ENCODE data around the gene NLE1.
"Not testable (repeated sequence)": the region's sequence is repeated elsewhere in the genome, so short reads cannot be mapped to it uniquely, and the experiment has no call there.

Gene NLE1

GRCh38 chr17:35119370-35120165 lies 22.5 kb downstream of the NLE1 start, which contains the start of gene RAD51D:
Gene RAD51D, minus strand, starts transcription at chr17:35119860. Its CDS starts 247 bp downstream, at chr17:35119613.
- Histone ChIP-seq H3K27ac (ENCODE audit: low read depth, low read length) (peak within 1 kb of the TSS; percentile 86), H3K9ac (ENCODE audit: low read length) (peak within 1 kb of the TSS; percentile 82), H3K9me3 (ENCODE audit: low read length) (no peaks in the 10 kb centered on the region), H3K4me1 (ENCODE audit: insufficient read depth, low read length) (peaks cover 11% of the 10 kb centered on the region), H3K27me3 (ENCODE audit: control insufficient read depth in 1 of 2, insufficient read depth in 2 of 2, low read length in 2 of 2) (no peaks in the 10 kb centered on the region), H3K4me3 (ENCODE audit: low read depth in 1 of 2, low read length in 2 of 2) (peak within 1 kb of the TSS; percentile 94), H3K36me3 (ENCODE audit: insufficient read depth, low read length) (no peaks in the 10 kb centered on the region)

GRCh38 chr17:35117984-35118383 lies 24.1 kb downstream of the NLE1 start:
- H3K36me3 ChIP-seq (ENCODE audit: insufficient read depth, low read length), result no peaks in the 10 kb centered on the region
- no peaks in the 10 kb centered on the region for H3K9me3 ChIP-seq (ENCODE audit: low read length)
- H3K4me3 ChIP-seq (ENCODE audit: low read depth in 1 of 2, low read length in 2 of 2), result no peak overlapping the region
- peaks cover 11% of the 10 kb centered on the region for H3K4me1 ChIP-seq (ENCODE audit: insufficient read depth, low read length)
- no peak overlapping the region for H3K27ac ChIP-seq (ENCODE audit: low read depth, low read length)
- H3K27me3 ChIP-seq (ENCODE audit: control insufficient read depth in 1 of 2, insufficient read depth in 2 of 2, low read length in 2 of 2), result no peaks in the 10 kb centered on the region
- no peak overlapping the region for H3K9ac ChIP-seq (ENCODE audit: low read length)

- Histone ChIP-seq H3K27ac (ENCODE audit: low read depth, low read length) (no peak overlapping the region), H3K36me3 (ENCODE audit: insufficient read depth, low read length) (no peaks in the 10 kb centered on the region), H3K9ac (ENCODE audit: low read length) (no peak overlapping the region), H3K4me1 (ENCODE audit: insufficient read depth, low read length) (peaks cover 11% of the 10 kb centered on the region), H3K27me3 (ENCODE audit: control insufficient read depth in 1 of 2, insufficient read depth in 2 of 2, low read length in 2 of 2) (no peaks in the 10 kb centered on the region), H3K9me3 (ENCODE audit: low read length) (no peaks in the 10 kb centered on the region), H3K4me3 (ENCODE audit: low read depth in 1 of 2, low read length in 2 of 2) (no peak overlapping the region)
These were observed 25.3 kb downstream of the NLE1 start for GRCh38 chr17:35116845-35117244.

GRCh38 chr17:35110791-35111190 lies 31.3 kb downstream of the NLE1 start:
- H3K27me3 ChIP-seq (ENCODE audit: control insufficient read depth in 1 of 2, insufficient read depth in 2 of 2, low read length in 2 of 2); H3K4me3 ChIP-seq (ENCODE audit: low read depth in 1 of 2, low read length in 2 of 2); H3K9me3 ChIP-seq (ENCODE audit: low read length); H3K9ac ChIP-seq (ENCODE audit: low read length); H3K27ac ChIP-seq (ENCODE audit: low read depth, low read length); H3K4me1 ChIP-seq (ENCODE audit: insufficient read depth, low read length): not testable (repeated sequence)
- peaks cover 11% of the 10 kb centered on the region for H3K36me3 ChIP-seq (ENCODE audit: insufficient read depth, low read length)

- Histone ChIP-seq H3K4me3 (ENCODE audit: low read depth in 1 of 2, low read length in 2 of 2) (no peak overlapping the region), H3K27ac (ENCODE audit: low read depth, low read length) (no peak overlapping the region), H3K9ac (ENCODE audit: low read length) (no peak overlapping the region), H3K4me1 (ENCODE audit: insufficient read depth, low read length) (no peaks in the 10 kb centered on the region), H3K27me3 (ENCODE audit: control insufficient read depth in 1 of 2, insufficient read depth in 2 of 2, low read length in 2 of 2) (no peaks in the 10 kb centered on the region), H3K9me3 (ENCODE audit: low read length) (no peaks in the 10 kb centered on the region), H3K36me3 (ENCODE audit: insufficient read depth, low read length) (peaks cover 29% of the 10 kb centered on the region)
These were observed 37.2 kb downstream of the NLE1 start for GRCh38 chr17:35104844-35105450.

- no peak overlapping the region for H3K9ac ChIP-seq (ENCODE audit: low read length)
- no peaks in the 10 kb centered on the region for H3K9me3 ChIP-seq (ENCODE audit: low read length)
- no peak overlapping the region for H3K4me3 ChIP-seq (ENCODE audit: low read depth in 1 of 2, low read length in 2 of 2)
- H3K4me1 ChIP-seq (ENCODE audit: insufficient read depth, low read length), result no peaks in the 10 kb centered on the region
- H3K27ac ChIP-seq (ENCODE audit: low read depth, low read length), result no peak overlapping the region
- peaks cover 29% of the 10 kb centered on the region for H3K36me3 ChIP-seq (ENCODE audit: insufficient read depth, low read length)
- H3K27me3 ChIP-seq (ENCODE audit: control insufficient read depth in 1 of 2, insufficient read depth in 2 of 2, low read length in 2 of 2), result no peaks in the 10 kb centered on the region
These were observed 38.8 kb downstream of the NLE1 start for GRCh38 chr17:35103271-35103670.

GRCh38 chr17:35101725-35102124 lies 40.4 kb downstream of the NLE1 start:
- Histone ChIP-seq H3K36me3 (ENCODE audit: insufficient read depth, low read length) (peaks cover 28% of the 10 kb centered on the region), H3K4me3 (ENCODE audit: low read depth in 1 of 2, low read length in 2 of 2) (no peak overlapping the region), H3K4me1 (ENCODE audit: insufficient read depth, low read length) (no peaks in the 10 kb centered on the region), H3K9ac (ENCODE audit: low read length) (no peak overlapping the region), H3K27me3 (ENCODE audit: control insufficient read depth in 1 of 2, insufficient read depth in 2 of 2, low read length in 2 of 2) (no peaks in the 10 kb centered on the region), H3K27ac (ENCODE audit: low read depth, low read length) (no peak overlapping the region), H3K9me3 (ENCODE audit: low read length) (no peaks in the 10 kb centered on the region)

GRCh38 chr17:35101036-35101435 lies 41.1 kb downstream of the NLE1 start:
- Histone ChIP-seq H3K9me3 (ENCODE audit: low read length) (no peaks in the 10 kb centered on the region), H3K4me3 (ENCODE audit: low read depth in 1 of 2, low read length in 2 of 2) (no peak overlapping the region), H3K4me1 (ENCODE audit: insufficient read depth, low read length) (no peaks in the 10 kb centered on the region), H3K36me3 (ENCODE audit: insufficient read depth, low read length) (peaks cover 21% of the 10 kb centered on the region), H3K27me3 (ENCODE audit: control insufficient read depth in 1 of 2, insufficient read depth in 2 of 2, low read length in 2 of 2) (no peaks in the 10 kb centered on the region), H3K27ac (ENCODE audit: low read depth, low read length) (no peak overlapping the region), H3K9ac (ENCODE audit: low read length) (no peak overlapping the region)

- Histone ChIP-seq H3K36me3 (ENCODE audit: insufficient read depth, low read length) (peaks cover 17% of the 10 kb centered on the region), H3K4me3 (ENCODE audit: low read depth in 1 of 2, low read length in 2 of 2) (no peak overlapping the region), H3K9me3 (ENCODE audit: low read length) (no peaks in the 10 kb centered on the region), H3K9ac (ENCODE audit: low read length) (no peak overlapping the region), H3K27ac (ENCODE audit: low read depth, low read length) (no peak overlapping the region), H3K4me1 (ENCODE audit: insufficient read depth, low read length) (no peaks in the 10 kb centered on the region), H3K27me3 (ENCODE audit: control insufficient read depth in 1 of 2, insufficient read depth in 2 of 2, low read length in 2 of 2) (no peaks in the 10 kb centered on the region)
These were observed 42.2 kb downstream of the NLE1 start for GRCh38 chr17:35099908-35100307.

- Histone ChIP-seq H3K27ac (ENCODE audit: low read depth, low read length) (no peak overlapping the region), H3K36me3 (ENCODE audit: insufficient read depth, low read length) (peaks cover 17% of the 10 kb centered on the region), H3K9me3 (ENCODE audit: low read length) (no peaks in the 10 kb centered on the region), H3K4me3 (ENCODE audit: low read depth in 1 of 2, low read length in 2 of 2) (no peak overlapping the region), H3K9ac (ENCODE audit: low read length) (no peak overlapping the region), H3K27me3 (ENCODE audit: control insufficient read depth in 1 of 2, insufficient read depth in 2 of 2, low read length in 2 of 2) (no peaks in the 10 kb centered on the region), H3K4me1 (ENCODE audit: insufficient read depth, low read length) (no peaks in the 10 kb centered on the region)
These were observed 44.3 kb downstream of the NLE1 start for GRCh38 chr17:35097776-35098175.

GRCh38 chr17:35095741-35096140 lies 46.4 kb downstream of the NLE1 start:
- Histone ChIP-seq H3K36me3 (ENCODE audit: insufficient read depth, low read length) (peaks cover 6% of the 10 kb centered on the region), H3K4me1 (ENCODE audit: insufficient read depth, low read length) (no peaks in the 10 kb centered on the region), H3K9ac (ENCODE audit: low read length) (no peak overlapping the region), H3K27me3 (ENCODE audit: control insufficient read depth in 1 of 2, insufficient read depth in 2 of 2, low read length in 2 of 2) (no peaks in the 10 kb centered on the region), H3K4me3 (ENCODE audit: low read depth in 1 of 2, low read length in 2 of 2) (no peak overlapping the region), H3K9me3 (ENCODE audit: low read length) (no peaks in the 10 kb centered on the region), H3K27ac (ENCODE audit: low read depth, low read length) (no peak overlapping the region)

GRCh38 chr17:35094902-35095301 lies 47.2 kb downstream of the NLE1 start:
- Histone ChIP-seq H3K9ac (ENCODE audit: low read length) (no peak overlapping the region), H3K9me3 (ENCODE audit: low read length) (no peaks in the 10 kb centered on the region), H3K27me3 (ENCODE audit: control insufficient read depth in 1 of 2, insufficient read depth in 2 of 2, low read length in 2 of 2) (no peaks in the 10 kb centered on the region), H3K27ac (ENCODE audit: low read depth, low read length) (no peak overlapping the region), H3K36me3 (ENCODE audit: insufficient read depth, low read length) (no peaks in the 10 kb centered on the region), H3K4me1 (ENCODE audit: insufficient read depth, low read length) (no peaks in the 10 kb centered on the region), H3K4me3 (ENCODE audit: low read depth in 1 of 2, low read length in 2 of 2) (no peak overlapping the region)
